Peyer's patch (tissue), 4 donors: Measurements from ENCODE around the gene TLCD3B.

Source experiments
- POLR2A ChIP-seq, 2 donors: fragments of 450-650 bp; IDR thresholded peaks; one replicate each; pipeline ENCODE4 v1.5.1; 2017; ENCODE audit warnings: antibody characterized with exemption in 2 of 2, mild to moderate bottlenecking in 2 of 2, moderate library complexity in 2 of 2
- TF ChIP-seq, protein P1 (sequence below), 6 experiments: fragments of 450-650 bp in 4 of 6; fragments of 200-600 bp in 2 of 6; sonication (generic) in 1 of 6; IDR thresholded peaks; one replicate each; pipeline ENCODE4 v1.5.1; 2017 to 2019; ENCODE audit warnings: antibody characterized with exemption in 6 of 6, mild to moderate bottlenecking in 3 of 6, moderate library complexity in 1 of 6

DNA sequence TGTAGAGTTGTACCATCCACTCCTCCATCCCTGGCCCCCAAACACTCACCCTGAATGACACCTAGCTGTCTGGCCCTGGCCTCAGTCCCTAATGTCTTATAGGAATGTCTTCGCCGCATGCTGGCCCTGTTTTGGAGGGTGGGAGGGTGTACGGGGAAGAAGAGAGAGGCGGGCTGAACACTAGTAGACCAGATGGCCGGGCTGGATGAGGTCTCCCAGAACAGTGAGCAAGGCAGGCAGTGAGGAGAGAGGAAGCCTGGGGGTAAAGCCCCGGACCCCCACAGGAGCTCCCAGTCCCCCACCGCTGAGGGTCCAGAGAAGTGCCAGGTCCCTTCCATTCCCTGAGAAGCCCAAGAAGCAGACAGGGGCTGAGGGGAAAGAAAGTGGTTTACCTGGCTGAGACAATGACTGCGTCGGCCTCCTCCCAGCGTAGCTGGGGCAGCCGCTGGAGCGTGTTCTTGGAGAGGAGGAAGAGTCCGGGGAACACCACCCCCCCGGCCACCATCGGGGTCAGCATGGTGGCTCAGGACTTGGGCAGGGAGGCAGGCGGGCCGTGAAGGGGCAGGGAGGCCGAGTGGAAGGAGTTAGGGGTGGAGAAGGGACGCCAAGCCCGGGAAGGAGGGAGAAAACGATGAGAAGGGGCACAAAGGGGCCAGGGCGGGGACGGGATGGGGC lies 923 bp downstream of the TLCD3B start:
- TF ChIP-seq, protein P1, sequence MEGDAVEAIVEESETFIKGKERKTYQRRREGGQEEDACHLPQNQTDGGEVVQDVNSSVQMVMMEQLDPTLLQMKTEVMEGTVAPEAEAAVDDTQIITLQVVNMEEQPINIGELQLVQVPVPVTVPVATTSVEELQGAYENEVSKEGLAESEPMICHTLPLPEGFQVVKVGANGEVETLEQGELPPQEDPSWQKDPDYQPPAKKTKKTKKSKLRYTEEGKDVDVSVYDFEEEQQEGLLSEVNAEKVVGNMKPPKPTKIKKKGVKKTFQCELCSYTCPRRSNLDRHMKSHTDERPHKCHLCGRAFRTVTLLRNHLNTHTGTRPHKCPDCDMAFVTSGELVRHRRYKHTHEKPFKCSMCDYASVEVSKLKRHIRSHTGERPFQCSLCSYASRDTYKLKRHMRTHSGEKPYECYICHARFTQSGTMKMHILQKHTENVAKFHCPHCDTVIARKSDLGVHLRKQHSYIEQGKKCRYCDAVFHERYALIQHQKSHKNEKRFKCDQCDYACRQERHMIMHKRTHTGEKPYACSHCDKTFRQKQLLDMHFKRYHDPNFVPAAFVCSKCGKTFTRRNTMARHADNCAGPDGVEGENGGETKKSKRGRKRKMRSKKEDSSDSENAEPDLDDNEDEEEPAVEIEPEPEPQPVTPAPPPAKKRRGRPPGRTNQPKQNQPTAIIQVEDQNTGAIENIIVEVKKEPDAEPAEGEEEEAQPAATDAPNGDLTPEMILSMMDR (IDR thresholded peaks at IDR 0.05) = no peak
- no peak for TF ChIP-seq POLR2A (IDR thresholded peaks at IDR 0.05)
